ENCODE measurements around the gene ZNF506.

- TF ChIP-seq POLR2AphosphoS5 (IDR thresholded peaks at IDR 0.05; ENCODE audit: low read depth, low read length) (no peak), TAF1 (IDR thresholded peaks at IDR 0.05; ENCODE audit: borderline replicate concordance, low read depth, low read length) (no peak), POLR2A (IDR thresholded peaks at IDR 0.05; ENCODE audit: low read depth, low read length) (no peak)
These were observed 45.7 kb downstream of the ZNF506 start for GRCh38 chr19:19775891-19776205.
